Stimulated activated CD8-positive, alpha-beta memory T cell treated with anti-CD3 and anti-CD28 coated beads, Interleukin-12 subunit alpha, Interleukin-12 subunit beta, amount 100 ng/mL, for 24 hours (primary cell): ENCODE data around the gene NOX1.

Experiments
- DNase-seq: peaks from one replicate; pipeline ENCODE4 v3.0.0-alpha.2; 2020; ENCODE audit errors: extremely low read depth

Gene NOX1

DNA sequence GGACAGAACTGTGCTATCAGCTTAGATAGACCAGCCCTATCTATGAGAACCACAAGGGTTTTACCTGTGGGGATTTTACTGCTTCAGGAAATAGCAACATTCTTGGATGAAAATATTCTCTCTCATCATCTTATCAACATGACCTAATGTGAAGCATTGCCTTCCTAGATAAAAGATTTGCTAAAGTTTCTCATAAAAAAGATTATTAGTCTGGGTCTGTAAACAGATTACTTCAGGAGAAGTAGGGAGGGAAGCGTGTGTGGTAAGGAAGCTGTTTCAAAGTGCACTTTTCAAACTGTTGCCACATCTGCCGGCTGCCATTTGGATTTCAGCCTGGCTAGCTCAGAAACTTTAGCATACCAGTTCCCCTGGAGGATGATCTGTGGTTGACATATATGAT, at the start of gene NOX1:
Gene NOX1 (minus strand): TSS at position 35 of the 400 bp plus-strand sequence. CDS start 220 bp downstream, outside the sequence.
- DNase-seq: no peak

DNA sequence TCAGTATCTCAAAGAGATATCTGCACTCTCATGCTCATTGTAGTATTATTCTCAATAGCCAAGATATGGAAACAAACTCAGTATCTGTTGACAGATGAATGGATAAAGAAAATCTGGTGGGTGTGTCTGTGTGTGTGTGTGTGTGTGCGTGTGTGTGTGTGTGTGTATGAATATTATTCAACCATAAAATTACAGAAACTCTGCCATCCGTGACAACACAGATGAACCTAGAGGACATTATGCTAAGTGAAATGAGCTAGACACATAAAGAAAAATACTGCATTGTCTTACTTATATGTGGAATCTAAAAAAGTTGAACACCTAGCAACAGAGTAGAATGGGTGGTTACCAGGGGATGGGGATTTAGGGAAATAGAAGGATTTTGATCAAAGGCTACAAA, 41.4 kb upstream of the NOX1 start:
- no peak for DNase-seq

DNA sequence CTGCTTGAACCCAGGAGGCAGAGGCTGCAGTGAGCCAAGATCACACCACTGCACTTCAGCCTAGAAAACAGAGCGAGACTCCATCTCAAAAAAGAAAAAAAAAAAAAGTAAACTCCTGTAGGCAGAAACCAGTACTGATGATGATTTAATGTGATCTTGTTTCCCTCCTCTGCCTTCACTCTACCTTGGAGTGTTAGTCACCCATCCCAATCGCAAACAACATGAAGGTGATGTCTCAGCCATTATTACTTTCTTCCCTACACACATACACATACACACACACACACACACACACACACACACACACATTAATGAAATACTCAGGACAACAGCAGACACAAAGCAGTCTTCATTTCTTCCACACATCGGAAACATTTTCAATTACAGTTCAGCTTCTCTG, 39.0 kb upstream of the NOX1 start:
- no peak for DNase-seq

DNA sequence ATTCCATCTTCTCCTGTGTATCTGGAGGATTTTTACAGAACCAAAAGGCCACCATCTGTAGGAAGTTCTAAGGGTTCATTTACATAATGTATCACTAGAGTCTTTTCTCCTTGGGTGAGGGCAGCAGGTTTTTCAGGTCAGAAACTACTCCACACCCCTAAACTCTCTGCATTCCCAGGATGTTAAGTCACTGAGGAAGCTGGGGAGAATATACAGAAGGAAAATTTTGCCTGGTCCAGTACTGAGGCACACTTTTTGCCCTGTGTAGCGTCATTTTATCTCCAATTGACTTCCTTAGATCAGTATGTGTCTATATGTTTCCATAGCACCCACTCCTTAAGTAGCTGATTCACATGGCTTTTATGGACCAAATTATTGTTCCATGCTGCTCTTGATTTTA, 37.6 kb upstream of the NOX1 start:
- DNase-seq: no peak

DNA sequence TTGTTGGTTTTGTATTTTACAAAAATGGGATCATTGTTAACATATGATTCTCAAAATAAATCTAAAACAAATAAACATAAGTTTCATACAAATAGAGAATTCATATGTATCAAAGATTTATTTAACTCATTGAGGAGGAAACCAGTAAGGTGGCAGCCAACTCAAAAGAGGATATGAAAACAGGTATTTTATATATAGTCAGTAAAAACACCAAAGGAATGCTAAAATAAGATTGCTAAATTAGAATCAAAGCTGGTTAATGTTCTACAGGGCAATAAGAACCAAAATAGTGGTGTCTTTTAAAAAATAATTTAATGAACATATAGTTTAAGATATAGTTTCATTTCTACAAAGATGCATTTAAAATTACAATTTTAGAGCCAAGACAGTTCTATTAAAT, 31.5 kb upstream of the NOX1 start:
- no peak for DNase-seq

DNA sequence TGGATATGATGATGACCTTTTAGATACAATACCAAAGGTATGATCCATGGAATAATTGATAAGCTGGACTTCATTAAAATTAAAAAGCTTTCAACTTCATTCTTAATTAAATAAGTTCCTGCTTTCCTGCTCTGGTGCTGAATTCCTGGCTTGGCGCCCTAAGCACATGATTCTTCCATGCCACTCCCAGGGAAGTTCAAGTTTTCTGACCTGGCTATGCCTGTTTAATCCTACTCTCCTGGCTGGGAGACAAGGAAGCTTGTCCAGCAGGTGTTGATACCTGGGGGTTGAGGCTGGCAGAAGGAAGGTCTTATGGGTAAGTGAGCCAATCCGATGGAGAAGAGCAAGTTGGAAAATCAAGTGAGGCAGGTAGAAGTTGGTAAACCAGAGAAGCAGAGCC, 30.3 kb upstream of the NOX1 start:
- DNase-seq: no peak

DNA sequence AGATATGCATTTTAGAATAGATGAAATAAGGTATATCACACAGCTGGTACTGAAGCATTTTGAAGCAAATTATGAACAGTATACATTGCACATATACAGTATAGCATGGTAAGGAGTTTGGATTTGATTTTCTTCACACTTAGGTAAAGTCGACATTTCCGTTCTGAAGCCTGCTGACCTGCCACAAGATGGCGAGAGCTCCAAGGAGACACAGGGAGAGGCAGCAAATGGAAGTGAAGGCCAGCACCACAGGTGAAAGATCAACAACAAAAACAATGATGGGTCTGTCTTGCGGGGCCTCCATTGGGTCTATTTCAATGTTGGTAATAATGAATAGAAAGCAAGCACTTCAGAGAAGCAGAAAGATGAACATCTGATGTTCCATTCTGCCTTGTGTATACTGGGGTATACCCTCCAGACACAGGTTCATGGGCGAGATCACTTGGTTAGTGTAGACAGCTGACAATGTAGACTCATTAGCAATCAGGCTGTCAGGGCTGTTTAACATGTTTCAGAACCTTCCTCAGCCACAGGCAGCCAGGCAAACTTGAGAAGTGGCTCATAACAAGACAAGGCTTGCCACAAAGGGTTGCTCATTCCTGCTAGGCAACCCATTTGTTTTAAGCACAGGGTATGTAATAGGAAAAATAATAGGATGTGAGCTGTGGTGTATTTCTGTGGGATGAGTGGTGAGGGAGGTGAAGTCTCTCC, 21.4 kb upstream of the NOX1 start:
- no peak for DNase-seq

DNA sequence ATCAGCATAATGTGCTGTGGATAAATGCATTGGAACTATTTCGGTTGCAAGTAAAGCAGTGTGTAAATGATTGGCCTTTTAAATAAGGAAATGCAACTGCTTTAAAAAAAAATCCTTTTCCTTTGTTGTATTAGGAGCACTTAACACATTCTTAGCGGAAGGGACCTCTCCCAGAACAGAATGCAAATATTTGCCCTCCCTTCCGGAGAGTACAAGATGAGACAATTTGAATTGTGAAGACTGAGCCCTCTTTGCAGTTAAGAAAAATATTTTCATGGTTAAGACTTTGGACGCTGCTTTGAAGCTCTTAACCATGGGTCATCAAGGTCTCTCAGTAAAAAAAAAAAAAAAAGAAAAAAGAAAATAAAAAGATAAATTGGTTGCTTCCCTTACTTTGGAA, 9.5 kb upstream of the NOX1 start:
- no peak for DNase-seq

DNA sequence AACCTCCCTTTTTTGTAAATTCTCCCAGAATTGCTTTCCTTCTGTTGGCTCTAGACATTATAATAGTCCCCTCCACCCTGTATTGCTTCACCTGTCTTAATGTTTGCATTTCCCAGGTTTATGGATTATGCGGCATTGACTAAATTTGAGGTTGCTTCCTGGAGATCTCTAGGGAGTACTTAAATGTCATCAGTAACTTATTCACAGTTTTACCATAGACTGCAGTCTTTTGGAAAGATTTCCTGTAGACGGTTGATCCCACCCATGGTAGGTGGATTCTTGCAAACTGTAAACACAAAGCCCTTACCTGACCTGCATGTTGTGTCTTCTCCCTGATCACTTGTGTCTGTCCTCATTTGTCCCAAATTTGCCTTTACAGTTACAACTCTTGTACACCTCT, 6.2 kb upstream of the NOX1 start:
- DNase-seq: no peak

DNA sequence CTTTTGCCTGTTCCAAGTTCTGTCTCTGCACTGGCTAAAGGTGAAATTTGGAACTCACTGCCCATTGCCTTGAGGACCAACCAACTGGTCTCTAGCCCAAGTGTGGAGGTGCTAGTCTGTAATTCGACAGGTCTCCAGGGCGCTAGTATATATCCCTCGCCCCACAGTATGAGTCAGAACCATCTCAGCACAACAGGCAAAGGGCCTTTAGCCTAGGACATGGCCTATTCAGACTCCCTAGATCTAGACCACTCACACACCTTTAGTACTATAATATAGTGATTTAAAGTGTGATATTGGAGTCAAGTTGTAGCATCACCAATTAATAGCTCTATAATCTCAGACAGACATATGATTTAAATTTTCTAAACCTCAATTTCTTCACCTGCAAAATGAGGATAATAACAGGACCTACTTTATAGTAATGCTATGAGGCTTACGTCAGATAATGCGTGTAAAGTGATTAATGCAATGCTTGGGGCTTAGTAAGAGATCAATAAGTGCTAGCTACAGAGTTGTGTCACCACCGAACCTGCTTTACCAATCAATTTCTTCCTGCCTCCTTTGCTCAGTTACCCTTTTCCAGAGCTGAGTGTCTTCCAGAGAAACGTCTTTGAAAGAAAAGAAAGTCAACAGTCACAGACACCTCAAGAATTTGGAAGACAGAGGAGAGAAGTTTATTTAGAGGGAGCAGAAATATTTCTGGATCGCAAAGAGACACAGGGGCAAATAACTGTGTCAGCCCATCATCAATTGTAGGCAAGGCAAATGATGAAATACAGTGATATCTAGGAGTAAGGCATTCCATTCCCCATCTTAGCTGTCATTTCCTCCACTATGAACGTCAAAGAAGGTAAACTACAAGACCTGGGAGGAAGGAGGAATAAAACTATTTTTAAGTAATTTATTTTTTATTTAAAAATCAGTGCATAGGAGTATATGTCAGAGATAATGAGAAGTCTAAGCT, 2.3 kb downstream of the NOX1 start:
- no peak for DNase-seq

DNA sequence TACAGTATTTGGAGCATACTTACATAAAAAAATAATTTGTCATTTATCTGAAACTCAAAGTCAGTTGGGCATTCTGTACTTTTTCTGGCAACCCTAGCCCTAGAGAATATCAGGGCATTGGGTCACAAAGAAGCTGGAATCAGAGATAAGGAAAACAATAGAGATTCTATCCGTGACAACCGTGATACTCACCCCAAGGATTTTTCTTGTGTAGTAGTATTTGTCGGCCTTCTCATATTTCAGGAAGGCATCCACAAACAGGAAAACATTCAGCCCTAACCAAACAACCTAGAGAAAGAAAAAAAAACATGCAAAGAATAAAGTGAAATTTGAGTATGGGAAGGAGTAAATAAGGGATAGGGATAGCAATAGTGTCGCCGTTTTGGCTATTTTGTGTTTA, 3.6 kb downstream of the NOX1 start:
- no peak for DNase-seq

DNA sequence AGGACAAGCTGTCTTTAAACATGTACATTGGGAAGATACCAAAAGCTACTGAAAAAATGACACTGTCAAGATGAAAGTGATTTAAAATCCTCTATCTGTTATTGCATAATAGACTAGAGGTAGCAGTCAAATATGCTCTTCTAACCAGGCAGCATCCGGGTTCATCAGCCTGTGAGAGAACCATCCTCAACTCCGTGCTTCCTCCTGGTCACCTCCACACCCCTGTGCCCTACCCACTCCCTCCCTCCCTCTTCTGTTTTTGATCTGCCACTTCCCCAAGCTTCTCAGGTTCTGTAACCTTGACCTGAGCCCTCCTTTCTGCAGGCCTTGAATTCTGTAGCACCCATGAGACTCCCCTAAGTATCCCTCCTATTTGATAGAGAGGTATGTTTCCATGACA, 5.9 kb downstream of the NOX1 start:
- no peak for DNase-seq

DNA sequence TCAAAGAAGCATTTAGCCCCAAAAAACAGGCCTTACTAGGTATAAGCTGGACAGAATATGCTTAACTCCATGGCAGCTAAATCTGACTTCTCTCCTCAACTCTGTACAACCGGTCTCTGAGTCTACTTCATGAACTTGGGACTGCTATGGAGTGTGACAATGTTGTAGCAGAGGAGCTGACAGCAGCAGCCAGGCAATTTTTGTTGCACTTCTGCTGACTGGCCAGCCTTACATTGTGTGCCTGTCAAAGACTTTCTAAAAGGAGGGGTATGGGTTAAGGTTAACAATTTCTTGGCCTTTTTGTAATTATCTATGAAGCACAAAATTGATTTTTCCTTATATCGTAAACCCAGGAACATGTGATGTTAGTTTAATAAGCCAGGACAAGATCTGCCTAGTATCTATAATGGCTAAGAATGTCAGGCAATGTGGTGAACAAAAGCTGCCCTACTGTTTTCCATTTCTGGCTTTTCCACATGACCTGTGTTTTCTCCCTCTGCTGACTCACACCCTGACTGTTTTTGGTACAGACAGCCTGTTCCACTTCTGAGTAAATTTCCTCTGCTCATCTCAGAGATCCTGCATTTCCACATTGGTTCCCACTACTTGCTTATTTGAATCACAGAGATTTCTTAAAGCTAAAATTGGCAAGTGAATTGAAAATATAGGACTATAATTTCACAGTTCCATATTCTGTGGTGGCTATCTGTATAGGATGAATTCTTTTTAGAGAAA, 9.3 kb downstream of the NOX1 start:
- no peak for DNase-seq

DNA sequence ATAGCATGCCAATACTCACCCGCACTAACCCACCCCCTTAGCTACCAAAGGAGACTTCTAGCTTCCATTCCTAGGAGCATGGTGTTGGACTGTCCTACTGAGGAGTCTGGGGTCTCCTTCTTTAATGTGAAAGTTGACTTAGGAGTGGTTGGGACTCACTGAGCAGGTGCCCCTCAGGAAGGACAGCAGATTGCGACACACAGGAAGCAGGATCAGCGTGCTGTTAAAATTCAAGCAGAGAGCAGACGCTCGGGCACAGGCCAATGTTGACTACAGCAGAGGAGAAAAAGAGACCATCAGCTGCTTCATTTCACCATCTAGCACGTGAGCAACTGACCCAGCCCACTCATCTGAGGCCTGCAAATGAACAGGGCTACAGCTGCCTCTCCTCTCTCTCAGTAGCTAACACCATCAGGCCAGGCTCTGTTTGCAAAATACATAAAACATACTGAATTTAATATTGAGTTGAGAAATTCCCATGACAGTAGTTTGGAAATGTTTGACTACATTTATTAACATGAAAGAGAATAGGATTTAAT, 10.8 kb downstream of the NOX1 start:
- DNase-seq: no peak

DNA sequence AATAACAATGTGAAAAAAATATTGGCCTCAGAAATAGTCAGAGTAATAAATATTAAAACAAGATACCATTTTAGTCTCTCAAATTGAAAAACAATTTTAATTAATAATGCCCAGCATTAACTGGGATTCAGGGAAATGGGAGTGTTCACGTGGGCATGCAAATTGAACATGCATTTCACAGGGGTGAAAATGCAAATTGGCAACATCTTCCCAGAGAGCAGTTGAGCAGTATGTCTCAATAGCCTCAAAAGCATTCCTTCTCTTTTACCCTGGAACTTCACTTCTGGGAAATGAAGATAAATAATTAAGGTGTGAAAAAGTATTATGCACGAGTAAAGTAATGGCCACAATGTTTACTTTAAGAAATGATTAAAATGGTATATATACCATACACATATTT, 21.3 kb downstream of the NOX1 start:
- DNase-seq: no peak

DNA sequence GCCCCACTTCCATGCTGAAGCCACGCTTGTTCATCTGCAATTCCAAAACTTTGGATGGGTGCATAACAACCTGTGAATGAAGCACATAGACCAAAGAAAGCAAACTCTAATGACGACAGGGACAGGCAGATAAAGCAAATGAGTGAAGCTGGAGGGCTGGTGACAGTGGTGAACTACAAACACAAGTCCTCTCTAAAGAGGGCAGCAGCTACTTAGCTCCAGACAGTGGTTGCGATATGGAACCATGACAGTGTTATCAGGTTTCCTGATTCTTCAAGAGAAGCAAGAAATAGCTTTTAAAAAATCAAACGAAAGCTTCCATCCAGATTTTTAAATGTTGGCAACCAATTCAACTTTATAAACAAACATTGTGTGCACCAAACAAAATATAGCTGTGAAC, 23.8 kb downstream of the NOX1 start:
- no peak for DNase-seq

DNA sequence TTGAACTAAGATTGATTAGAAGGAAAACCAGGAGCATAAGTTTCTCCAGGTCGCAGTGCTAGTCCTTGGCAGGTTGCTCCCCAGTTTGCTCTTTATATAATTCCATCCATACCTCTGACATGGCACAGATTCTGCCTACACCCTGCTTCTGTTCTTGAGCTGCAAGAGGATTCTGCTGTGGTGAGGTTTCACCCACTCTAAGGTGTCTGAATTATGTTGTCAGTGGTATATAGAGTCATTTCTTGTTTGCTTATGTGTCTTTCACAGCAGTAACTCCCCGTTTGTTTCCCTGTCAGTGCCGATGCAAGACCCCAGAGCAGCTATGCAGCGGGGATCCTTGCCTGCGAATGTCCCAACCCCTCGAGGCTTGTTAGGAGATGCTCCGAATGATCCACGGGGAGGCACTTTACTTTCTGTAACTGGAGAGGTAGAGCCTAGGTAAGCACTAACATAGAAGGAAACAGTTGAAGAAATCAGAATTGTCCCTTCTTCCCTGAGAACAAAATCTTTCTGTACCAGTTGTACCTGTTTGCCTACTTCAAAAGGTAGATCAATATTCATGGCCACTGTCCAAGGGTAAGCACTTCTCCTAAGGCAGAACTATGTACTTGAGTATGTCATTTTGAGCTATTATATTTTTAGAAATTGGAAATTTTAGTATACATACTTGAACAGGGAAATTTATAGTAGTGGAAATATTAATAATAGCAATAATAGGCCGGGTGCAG, 42.8 kb downstream of the NOX1 start:
- no peak for DNase-seq

DNA sequence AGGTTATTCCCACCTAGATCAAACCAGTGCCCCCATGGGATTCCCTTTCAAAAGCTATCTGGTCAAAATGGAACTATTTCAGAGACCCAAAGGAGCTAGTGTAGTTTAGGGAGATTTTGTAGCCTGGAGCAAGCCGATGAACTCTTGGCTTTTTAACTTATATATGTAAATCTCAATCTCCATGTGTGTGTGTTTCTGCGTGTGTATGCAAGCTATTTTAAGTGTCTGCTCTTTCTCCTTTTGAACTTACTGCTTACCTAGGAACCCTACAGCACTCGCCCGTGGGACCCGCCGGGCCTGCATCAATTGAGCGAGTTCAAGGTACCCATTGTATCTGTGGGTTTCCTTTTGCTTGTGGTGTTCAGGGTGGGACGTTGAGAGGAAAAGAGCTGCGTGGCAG, 43.6 kb downstream of the NOX1 start:
- DNase-seq: no peak

DNA sequence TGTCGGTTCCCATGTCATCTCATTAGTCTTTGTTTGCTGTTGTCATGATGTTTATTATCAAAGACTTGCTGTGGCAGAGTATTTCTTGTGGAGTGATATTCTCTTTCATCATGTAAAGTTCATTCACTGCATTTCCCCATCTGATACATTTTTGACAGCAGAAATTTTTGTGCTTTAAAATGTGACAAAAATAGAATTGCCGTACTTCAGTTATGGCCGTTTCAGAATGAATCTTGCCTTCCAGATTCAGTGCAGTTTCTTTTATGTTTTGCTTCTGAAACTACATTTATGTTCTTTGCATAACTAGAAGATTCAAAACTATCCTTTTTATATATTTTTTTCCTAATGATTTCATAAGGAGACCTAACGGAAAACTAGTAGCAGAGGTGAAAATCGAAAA, 44.0 kb downstream of the NOX1 start:
- no peak for DNase-seq

DNA sequence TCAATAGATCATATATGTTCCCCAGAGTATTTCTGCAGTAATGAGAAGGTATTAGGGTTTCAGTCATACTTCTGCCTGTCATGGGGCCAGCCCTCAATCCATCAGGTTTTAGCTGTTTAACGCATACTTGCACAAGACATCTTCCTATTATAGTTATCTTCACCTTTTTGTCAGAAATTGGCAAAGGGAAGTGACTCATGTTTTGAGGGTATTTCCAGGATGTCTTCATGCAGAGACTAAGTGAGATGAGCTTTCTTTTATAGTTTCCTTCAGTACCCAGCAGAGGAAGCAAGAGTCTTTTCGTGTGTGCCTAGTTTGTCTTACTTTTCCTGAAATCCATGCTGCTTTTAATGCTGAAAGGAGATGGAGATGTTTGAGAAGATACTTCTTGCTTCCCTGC, 44.4 kb downstream of the NOX1 start:
- no peak for DNase-seq

DNA sequence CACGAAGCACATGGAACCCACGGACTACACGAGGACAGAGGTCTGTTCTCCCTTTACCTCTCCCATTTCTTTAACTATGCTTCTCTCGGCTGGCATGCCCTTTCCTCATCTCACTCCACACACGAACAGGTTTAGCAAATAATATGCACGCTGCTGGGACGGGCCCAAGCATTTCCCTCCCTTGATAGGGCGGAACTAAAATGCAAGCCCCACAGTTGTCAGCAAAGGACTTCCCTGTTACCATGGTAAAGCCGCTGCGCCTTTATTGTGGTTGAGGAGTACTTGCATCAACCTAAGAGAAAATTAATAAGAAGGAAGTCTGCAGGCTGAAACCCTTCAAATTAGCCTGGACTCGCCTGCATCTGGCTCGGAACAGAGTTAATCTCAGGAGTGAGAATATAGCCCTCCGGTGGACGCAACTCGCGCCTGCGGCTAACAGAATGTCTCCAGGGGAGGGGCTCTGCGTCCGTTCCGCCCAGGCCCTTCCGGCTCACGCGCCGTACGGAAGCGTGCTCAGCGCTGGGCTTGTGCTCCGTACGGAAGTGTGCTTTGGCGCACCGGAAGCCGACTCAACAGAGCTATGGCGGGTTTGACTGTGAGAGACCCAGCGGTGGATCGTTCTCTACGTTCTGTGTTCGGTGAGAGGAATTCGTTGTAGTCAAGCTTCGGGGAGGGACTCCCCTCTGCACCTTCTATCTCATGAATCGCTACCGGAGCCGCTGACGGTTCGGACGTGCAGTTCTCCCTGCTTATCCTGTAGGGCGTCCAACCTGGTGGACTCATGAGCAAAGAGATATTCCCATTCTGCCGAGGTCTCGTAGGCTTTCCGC, 54.1 kb downstream of the NOX1 start, which contains the start of gene CSTF2:
Gene CSTF2 (plus strand): TSS at position 555 of the 830 bp plus-strand sequence. CDS start 26 bp downstream, at position 581.
- peak; percentile 43 for DNase-seq
